Heart left ventricle (tissue), 16 donors: ENCODE data around the gene ECM1. TPM values are rescaled to one million over a fixed set of nuclear protein-coding genes. Genes with fewer than 3 reads are reported as not detected.
A peak's percentile ranks its signal among the peaks of the same experiment; 100 is the strongest.

Experiments
- ATAC-seq, 4 donors: fragments of 200-7000 bp; cut with Tn5 transposase; one replicate each; pipeline ENCODE4 v1.9.1; 2020 to 2022; ENCODE audit warnings: moderate library complexity in 4 of 4, mild to moderate bottlenecking in 3 of 4, moderate number of reproducible peaks in 1 of 4
- DNase-seq, 5 donors: peaks; one replicate each; pipeline ENCODE4 v3.0.0-alpha.2; 2020
- H3K27ac ChIP-seq, 12 donors: fragments of 200-600 bp; sonication (generic) in 4 of 12; one replicate each; pipeline versions ENCODE4 v1.5.0 to v1.8.0; 2016 to 2022; ENCODE audit warnings: mild to moderate bottlenecking in 2 of 12
- H3K27me3 ChIP-seq, 9 donors: fragments of 200-600 bp; sonication (generic) in 2 of 9; one replicate each; pipeline versions ENCODE4 v1.5.1 to v1.8.0; 2016 to 2022; ENCODE audit warnings: mild to moderate bottlenecking in 3 of 9
- H3K36me3 ChIP-seq, 9 donors: fragments of 200-600 bp; sonication (generic) in 2 of 9; one replicate each; pipeline versions ENCODE4 v1.5.0 to v1.8.0; 2018 to 2022; ENCODE audit warnings: mild to moderate bottlenecking in 2 of 9
- H3K4me1 ChIP-seq, 12 donors: fragments of 200-600 bp; sonication (generic) in 4 of 12; one replicate each; pipeline versions ENCODE4 v1.5.0 to v1.8.0; 2016 to 2022; ENCODE audit warnings: mild to moderate bottlenecking in 3 of 12
- H3K4me3 ChIP-seq, 12 donors: fragments of 200-600 bp; sonication (generic) in 4 of 12; one replicate each; pipeline versions ENCODE4 v1.5.0 to v1.8.0; 2017 to 2022; ENCODE audit warnings: mild to moderate bottlenecking in 9 of 12, moderate library complexity in 4 of 12
- H3K9me3 ChIP-seq, 12 donors: fragments of 200-600 bp; sonication (generic) in 4 of 12; one replicate each; pipeline versions ENCODE4 v1.5.0 to v1.8.0; 2016 to 2022; ENCODE audit warnings: mild to moderate bottlenecking in 1 of 12
- CTCF ChIP-seq, 12 donors: fragments of 200-600 bp; sonication (generic) in 4 of 12; IDR thresholded peaks; one replicate each; pipeline versions ENCODE4 v1.5.0 to v1.8.0; 2018 to 2022; ENCODE audit warnings: antibody characterized with exemption in 12 of 12, mild to moderate bottlenecking in 5 of 12
- POLR2A ChIP-seq, 2 donors: fragments of 450-650 bp; IDR thresholded peaks; one replicate each; pipeline ENCODE4 v1.6.1; 2017; ENCODE audit warnings: antibody characterized with exemption in 2 of 2, mild to moderate bottlenecking in 2 of 2, moderate library complexity in 2 of 2
- WGBS, 4 donors: extraction: QIAGEN DNeasy Blood & Tissue Kit in 2 of 4; methylation state at CpG; one replicate each; pipeline versions ENCODE4 v1.1.5 to v1.1.7; 2013 to 2018; 5-methylcytosine and 5-hydroxymethylcytosine counted together
- intact Hi-C, 10 donors: fragments of 100-400 bp; cut with DNase I; formaldehyde crosslinking; loops; one replicate each; pipeline versions ENCODE4 v1.11.1 to v1.14.2; 2022
- polyA plus RNA-seq, 2 donors: library from polyadenylated mRNA; stranded (reverse); fragments of 200-250 nt; gene quantifications; one replicate each; pipeline ENCODE4 v1.2.3, GENCODE V29; 2013
- total RNA-seq, 9 donors: library from RNA; depleted of rRNA in 2 of 9; stranded (reverse); fragments of >200 nt in 2 of 9; fragmentation: NEBNext Ultra II Directional in 3 of 9; extraction: Animal tissue kit (Norgen Biotek cat#: 25700) in 3 of 9; gene quantifications; one replicate each; pipeline versions ENCODE4 v1.1.0 to v1.2.4, GENCODE V29; 2016 to 2023
- donor health status: ischemic (EF 13 %, LVEDD 7.1; RV severe dilation, severe dysfunction).
- donor health status: healthy with polysubstance abuse.
- donor health status: DM: no; HTN: yes; CAD: no.
- donor health status: DM: no; HTN: no; CAD: no.
- donor health status: ischemic (EF 25% LVEDD 6.9; RV normal size, moderate dysfunction).
- donor health status: ischemic (EF 25% LVEDD 5.7; RV mildly dilated, moderate dysfunction).
- donor health status: healthy.
- donor health status: DM: yes; HTN: yes; CAD: no.
- donor health status: ischemic (EF 35%, LVEDD 5.7; RV mildly dilated, moderate dysfunction).
- donor health status: nonischemic (EF 11% LVEDD 7.7; RV severe dilation, severe dysfunction).
- donor health status: DM: yes; HTN: yes; CAD: no.
- donor health status: PGD.
- donor health status: ischemic (EF 29% LVEDD 5.4; RV normal size, mild dysfunction).
- donor health status: nonischemic (EF 23%, LVEDD 6.1; RV moderate dilation, normal function).

ECM1 gene
- total and polyA plus RNA-seq, 11 donors = 10.9 to 35.3 (median 15.4) TPM

- TF ChIP-seq POLR2A (IDR thresholded peaks at IDR 0.05) (no peak), CTCF (IDR thresholded peaks at IDR 0.05) (no peak)
- Histone ChIP-seq H3K27me3 (no peaks in the 10 kb centered on the region), H3K4me1 (peaks cover 0 to 38% (median 18%) of the 10 kb centered on the region in 12 donors), H3K9me3 (no peaks in the 10 kb centered on the region), H3K27ac (peak overlapping the region in 5 of 12 donors; percentile 1 to 55 (median 13)), H3K4me3 (no peak overlapping the region), H3K36me3 (peaks cover 0 to 26% (median 14%) of the 10 kb centered on the region in 9 donors)
- DNase-seq (no peak), ATAC-seq (no peak)
- 64 to 75% (median 70%) methylated on average over 3 of the region's 3 CpGs for WGBS, 4 donors
- intact Hi-C loops = no loop called here
Observed at GRCh38 chr1:150476754-150477153, 31.2 kb upstream of the ECM1 start.

DNA sequence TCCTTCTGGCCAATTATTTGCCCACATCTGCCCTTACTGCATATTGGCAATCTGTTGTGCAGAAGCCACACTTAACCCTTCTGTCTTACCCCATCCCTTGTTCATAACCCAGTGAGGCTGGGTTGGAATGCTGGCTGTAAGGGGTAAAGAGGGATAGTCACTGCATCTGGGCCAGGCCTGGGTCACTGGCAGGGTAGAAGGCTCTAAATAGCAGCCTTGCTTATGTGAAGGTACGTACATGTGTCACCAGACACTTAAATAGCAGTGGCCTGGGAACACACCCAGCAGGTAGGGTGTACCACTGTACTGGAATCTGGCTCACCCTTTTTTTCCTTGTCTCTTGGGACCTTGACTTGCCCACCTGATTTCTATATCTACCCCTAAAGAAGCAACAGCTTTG, 30.6 kb upstream of the ECM1 start:
- peaks cover 0 to 38% (median 18%) of the 10 kb centered on the region in 12 donors for H3K4me1 ChIP-seq
- H3K4me3 ChIP-seq = no peak overlapping the region
- H3K9me3 ChIP-seq = no peaks in the 10 kb centered on the region
- H3K36me3 ChIP-seq = peaks cover 0 to 20% (median 9%) of the 10 kb centered on the region in 9 donors
- DNase-seq (peak in 3 of 5 donors; percentile 22 to 53 (median 49)), ATAC-seq (peak; percentile 84 to 89 (median 87))
- intact Hi-C loops = no loop called here
- H3K27me3 ChIP-seq = no peaks in the 10 kb centered on the region
- 35 to 71% (median 47%) methylated on average over 1 of the region's 1 CpG for WGBS, 4 donors
- no peak for TF ChIP-seq POLR2A (IDR thresholded peaks at IDR 0.05)
- no peak for TF ChIP-seq CTCF (IDR thresholded peaks at IDR 0.05)
- H3K27ac ChIP-seq = peak overlapping the region in 9 of 12 donors; percentile 1 to 55 (median 21)

GRCh38 chr1:150477733-150478132, 30.2 kb upstream of the ECM1 start:
- Histone ChIP-seq H3K4me1 (peaks cover 0 to 34% (median 17%) of the 10 kb centered on the region in 12 donors), H3K36me3 (peaks cover 0 to 16% (median 4%) of the 10 kb centered on the region in 9 donors), H3K9me3 (no peaks in the 10 kb centered on the region), H3K27ac (peak overlapping the region in 9 of 12 donors; percentile 1 to 55 (median 21)), H3K27me3 (no peaks in the 10 kb centered on the region), H3K4me3 (no peak overlapping the region)
- ATAC-seq = no peak
- TF ChIP-seq POLR2A (IDR thresholded peaks at IDR 0.05) (no peak), CTCF (IDR thresholded peaks at IDR 0.05) (no peak)
- DNase-seq = no peak
- intact Hi-C loops = no loop called here
- 53 to 61% (median 57%) methylated on average over 4 of the region's 4 CpGs for WGBS, 4 donors

GRCh38 chr1:150479370-150479769, 28.5 kb upstream of the ECM1 start:
- peaks cover 0 to 23% (median 10%) of the 10 kb centered on the region in 12 donors for H3K4me1 ChIP-seq
- H3K27ac ChIP-seq = no peak overlapping the region
- no peak for ATAC-seq
- no peak overlapping the region for H3K4me3 ChIP-seq
- DNase-seq = no peak
- H3K27me3 ChIP-seq = no peaks in the 10 kb centered on the region
- H3K9me3 ChIP-seq = no peaks in the 10 kb centered on the region
- peaks cover 0 to 3% (median 0%) of the 10 kb centered on the region in 9 donors for H3K36me3 ChIP-seq
- TF ChIP-seq CTCF (IDR thresholded peaks at IDR 0.05) = no peak
- no peak for TF ChIP-seq POLR2A (IDR thresholded peaks at IDR 0.05)
- intact Hi-C loops = no loop called here
- WGBS, 4 donors = 72 to 77% (median 73%) methylated on average over 4 of the region's 4 CpGs
